ENCODE data around the gene SYNPO. TPM values are rescaled to one million over a fixed set of nuclear protein-coding genes. Genes with fewer than 3 reads are reported as not detected.

Gene SYNPO
- total RNA-seq, 4 donors from 2014 or later: 419 to 569 (median 539) TPM

GRCh38 chr5:150607991-150608390, 32.5 kb upstream of the SYNPO start:
- no peak for ATAC-seq
- Histone ChIP-seq H3K9me3 (no peaks in the 10 kb centered on the region), H3K27ac (peak overlapping the region; percentile 94 to 98 (median 97)), H3K4me1 (peaks cover 61 to 67% of the 10 kb centered on the region in 2 donors), H3K36me3 (no peaks in the 10 kb centered on the region), H3K4me3 (no peak overlapping the region), H3K27me3 (no peaks in the 10 kb centered on the region)
- TF ChIP-seq CTCF (IDR thresholded peaks at IDR 0.05 in 4 of 5, conservative IDR thresholded peaks at IDR 0.05 in 1 of 5) (no peak), POLR2A (IDR thresholded peaks at IDR 0.05) (no peak)
- in situ Hi-C loops (cut with MboI; ENCODE audit: low sequenced_read_pairs in 4 of 4): no loop called here
- DNase-seq: no peak
- intact Hi-C loops (cut with DNase I; ENCODE audit: low total_unique reads): loop anchor here (5.0 kb wide), 1 partner anchor 39 kb away; no protein-coding TSS in a partner anchor

GRCh38 chr5:150608991-150609390, 31.5 kb upstream of the SYNPO start:
- TF ChIP-seq CTCF (IDR thresholded peaks at IDR 0.05 in 4 of 5, conservative IDR thresholded peaks at IDR 0.05 in 1 of 5) (no peak), POLR2A (IDR thresholded peaks at IDR 0.05) (no peak)
- Histone ChIP-seq H3K27ac (peak overlapping the region; percentile 94 to 98 (median 97)), H3K27me3 (no peaks in the 10 kb centered on the region), H3K36me3 (no peaks in the 10 kb centered on the region), H3K9me3 (no peaks in the 10 kb centered on the region), H3K4me1 (peaks cover 62 to 67% of the 10 kb centered on the region in 2 donors), H3K4me3 (no peak overlapping the region)
- in situ Hi-C loops (cut with MboI; ENCODE audit: low sequenced_read_pairs in 4 of 4) (no loop called here), intact Hi-C loops (cut with DNase I; ENCODE audit: low total_unique reads) (loop anchor here (5.0 kb wide), 1 partner anchor 38 kb away; no protein-coding TSS in a partner anchor)
- ATAC-seq (no peak), DNase-seq (no peak)

- peak; percentile 87 to 90 for ATAC-seq
- Histone ChIP-seq H3K36me3 (no peaks in the 10 kb centered on the region), H3K4me1 (peaks cover 73 to 75% of the 10 kb centered on the region in 2 donors), H3K9me3 (no peaks in the 10 kb centered on the region), H3K4me3 (no peak overlapping the region), H3K27ac (peak overlapping the region; percentile 94 to 98 (median 97)), H3K27me3 (no peaks in the 10 kb centered on the region)
- DNase-seq: peak; percentile 89 to 95
- intact Hi-C loops (cut with DNase I; ENCODE audit: low total_unique reads) (loop anchor here (1.0 to 5.0 kb wide), 3 partner anchors 22 to 47 kb away; no protein-coding TSS in a partner anchor), in situ Hi-C loops (cut with MboI; ENCODE audit: low sequenced_read_pairs in 4 of 4) (no loop called here)
- TF ChIP-seq CTCF (IDR thresholded peaks at IDR 0.05 in 4 of 5, conservative IDR thresholded peaks at IDR 0.05 in 1 of 5): peak in 1 of 5 experiments; percentile 18
- peak; percentile 81 to 84 for TF ChIP-seq POLR2A (IDR thresholded peaks at IDR 0.05)
Measured at GRCh38 chr5:150609843-150610584, 30.4 kb upstream of the SYNPO start.

- Histone ChIP-seq H3K9me3 (no peaks in the 10 kb centered on the region), H3K4me1 (peaks cover 83% of the 10 kb centered on the region in 2 donors), H3K27ac (peak overlapping the region; percentile 94 to 98 (median 97)), H3K27me3 (no peaks in the 10 kb centered on the region), H3K36me3 (no peaks in the 10 kb centered on the region), H3K4me3 (no peak overlapping the region)
- in situ Hi-C loops (cut with MboI; ENCODE audit: low sequenced_read_pairs in 4 of 4): no loop called here
- DNase-seq: peak in 1 of 2 donors; percentile 75
- ATAC-seq: peak; percentile 47 to 68
- intact Hi-C loops (cut with DNase I; ENCODE audit: low total_unique reads): loop anchor here (5.0 kb wide), 1 partner anchor 46 kb away; no protein-coding TSS in a partner anchor
- peak in 1 of 2 donors; percentile 22 for TF ChIP-seq POLR2A (IDR thresholded peaks at IDR 0.05)
- TF ChIP-seq CTCF (IDR thresholded peaks at IDR 0.05 in 4 of 5, conservative IDR thresholded peaks at IDR 0.05 in 1 of 5): no peak
Measured at GRCh38 chr5:150611026-150611425, 29.4 kb upstream of the SYNPO start.
